Panc1 (cell line): ENCODE data around the gene SERPINE2. TPM values are rescaled to one million over a fixed set of nuclear protein-coding genes. Genes with fewer than 3 reads are reported as not detected.

Experiments
- ATAC-seq: fragments of 200-7000 bp; cut with Tn5 transposase; 2 replicates; pipeline ENCODE4 v1.9.1; 2020; ENCODE audit warnings: mild to moderate bottlenecking, moderate library complexity
- BruUV-seq: library from RNA; stranded (reverse); fragments of 400-500 nt; replicated peaks from 2 replicates; lab custom pipeline; 2021; lab: Mats Ljungman, UMichigan
- CTCF ChIA-PET: fragments of 300-600 bp; sonication (Branson Sonifier 250); formaldehyde crosslinking; loops from one replicate; lab custom pipeline; 2022; ENCODE audit warnings: antibody characterized with exemption; lab: Charles Lee
- POLR2A ChIA-PET: fragments of 300-600 bp; sonication (Branson Sonifier 250); formaldehyde crosslinking; loops from one replicate; lab custom pipeline; 2022; ENCODE audit warnings: antibody characterized with exemption; lab: Charles Lee
- DNase-seq: peaks from one replicate; pipeline ENCODE4 v3.0.0-alpha.2; 2010; ENCODE audit warnings: low read depth, low spot score
- H3K27ac ChIP-seq: 2 replicates; pipeline ENCODE4 v1.5.1; 2011; ENCODE audit warnings: mild to moderate bottlenecking, low read length, inconsistent platforms
- H3K27me3 ChIP-seq: fragments of 200-500 bp; sonication (Bioruptor generic); 2 replicates; pipeline ENCODE4 v1.6.0; 2014; ENCODE audit warnings: low read length, inconsistent platforms; ENCODE audit not compliant: control insufficient read depth, insufficient read depth
- H3K36me3 ChIP-seq: fragments of 200-500 bp; sonication (Bioruptor generic); 2 replicates; pipeline ENCODE4 v1.5.1; 2014; ENCODE audit warnings: inconsistent platforms, mild to moderate bottlenecking, low read length, moderate library complexity; ENCODE audit not compliant: control insufficient read depth, insufficient read depth
- H3K4me1 ChIP-seq: 2 replicates; pipeline ENCODE4 v1.5.1; 2011; ENCODE audit warnings: inconsistent platforms, mild to moderate bottlenecking, low read length, moderate library complexity; ENCODE audit not compliant: control insufficient read depth, insufficient read depth
- H3K4me3 ChIP-seq, 2 experiments: 2 replicates each; pipeline ENCODE4 v1.5.1; 2011 to 2012; ENCODE audit warnings: low read depth in 2 of 2, low read length in 2 of 2, mild to moderate bottlenecking in 2 of 2, inconsistent platforms in 1 of 2, moderate library complexity in 1 of 2
- H3K9me3 ChIP-seq: fragments of 200-500 bp; sonication (Bioruptor generic); 2 replicates; pipeline ENCODE4 v1.5.1; 2014; ENCODE audit warnings: low read depth, mild to moderate bottlenecking, inconsistent platforms, low read length, moderate library complexity; ENCODE audit not compliant: control insufficient read depth, insufficient read depth
- CTCF ChIP-seq: fragments of 450-650 bp; IDR thresholded peaks from 2 replicates; pipeline ENCODE4 v1.5.1; 2017; ENCODE audit warnings: mild to moderate bottlenecking
- POLR2AphosphoS5 ChIP-seq: IDR thresholded peaks from 2 replicates; pipeline ENCODE4 v1.6.1; 2012; ENCODE audit warnings: mild to moderate bottlenecking, low read depth, low read length, moderate library complexity
- REST ChIP-seq, 2 experiments: IDR thresholded peaks; 2 replicates each; pipeline ENCODE4 v1.6.1; 2011 to 2012; ENCODE audit warnings: low read depth in 2 of 2, control low read depth in 1 of 2, low read length in 1 of 2, mild to moderate bottlenecking in 1 of 2, moderate library complexity in 1 of 2; ENCODE audit not compliant: insufficient read depth in 1 of 2
- SIN3A ChIP-seq: IDR thresholded peaks from 2 replicates; pipeline ENCODE4 v1.6.1; 2012; ENCODE audit warnings: low read depth, mild to moderate bottlenecking, low read length, moderate library complexity, borderline replicate concordance; ENCODE audit not compliant: insufficient read depth
- TCF7L2 ChIP-seq: IDR thresholded peaks from 2 replicates; pipeline ENCODE4 v1.6.1; 2011; ENCODE audit warnings: mild to moderate bottlenecking, low read depth, low read length, inconsistent platforms
- in situ Hi-C: cut with HindIII; loops from 2 replicates; pipeline ENCODE4 v1.10.0; 2016; ENCODE audit warnings: low sequenced_read_pairs, low pct_unique_long_range_greater_than_20kb
- intact Hi-C: fragments of 100-400 bp; cut with micrococcal nuclease; formaldehyde crosslinking; loops from one replicate; pipeline ENCODE4 v1.10.0; 2022; ENCODE audit not compliant: unreplicated experiment
- total RNA-seq: library from RNA; stranded (reverse); gene quantifications from one replicate; pipeline ENCODE4 v1.2.1, GENCODE V29; 2021; ENCODE audit not compliant: unreplicated experiment

SERPINE2 gene
- total RNA-seq, 1 experiment from 2014 or later: 3.1 TPM

GRCh38 chr2:224042191-224042696 lies 3.2 kb upstream of the SERPINE2 start:
- no TSS peak for BruUV-seq
- DNase-seq (no peak), ATAC-seq (no peak)
- H3K36me3 ChIP-seq: peaks cover 3% of the 10 kb centered on the region; the same call in 1 of the 2 replicates
- H3K9me3 ChIP-seq: no peaks in the 10 kb centered on the region
- intact Hi-C loops: no loop called here
- in situ Hi-C loops: no loop called here
- no peak overlapping the region for H3K4me3 ChIP-seq
- ChIA-PET POLR2A (no interaction called here), CTCF (no interaction called here)
- H3K27ac ChIP-seq: no peak overlapping the region
- peaks cover 6% of the 10 kb centered on the region; the same call in 1 of the 2 replicates for H3K4me1 ChIP-seq
- no peak for TF ChIP-seq POLR2AphosphoS5
- no peak for TF ChIP-seq REST (IDR thresholded peaks at IDR 0.05; ENCODE audit: insufficient read depth in 1 of 2, low read depth in 2 of 2, low read length in 1 of 2)
- TF ChIP-seq CTCF: no peak
- no peak for TF ChIP-seq SIN3A
- no peak for TF ChIP-seq TCF7L2
- H3K27me3 ChIP-seq: peaks cover 41% of the 10 kb centered on the region

- no peak overlapping the region for H3K4me3 ChIP-seq
- peaks cover 42% of the 10 kb centered on the region for H3K27me3 ChIP-seq
- H3K4me1 ChIP-seq: peaks cover 6% of the 10 kb centered on the region; the same call in 1 of the 2 replicates
- no peaks in the 10 kb centered on the region for H3K9me3 ChIP-seq
- CTCF ChIA-PET: no interaction called here
- intact Hi-C loops (no loop called here), in situ Hi-C loops (no loop called here)
- TF ChIP-seq CTCF: no peak
- no peak for TF ChIP-seq POLR2AphosphoS5
- no peak for TF ChIP-seq TCF7L2
- no peak for TF ChIP-seq REST (IDR thresholded peaks at IDR 0.05; ENCODE audit: insufficient read depth in 1 of 2, low read depth in 2 of 2, low read length in 1 of 2)
- TF ChIP-seq SIN3A: no peak
- H3K36me3 ChIP-seq: peaks cover 3% of the 10 kb centered on the region; the same call in 1 of the 2 replicates
- no TSS peak for BruUV-seq
- ATAC-seq: no peak
- H3K27ac ChIP-seq: no peak overlapping the region
- POLR2A ChIA-PET: no interaction called here
- DNase-seq: no peak
Observed at GRCh38 chr2:224041554-224041953, 2.5 kb upstream of the SERPINE2 start.
